ENCODE measurements around the gene PMEPA1. TPM values are rescaled to one million over a fixed set of nuclear protein-coding genes. Genes with fewer than 3 reads are reported as not detected.

Gene PMEPA1
- total RNA-seq, 1 experiment from 2014 or later: 89.8 TPM

DNA sequence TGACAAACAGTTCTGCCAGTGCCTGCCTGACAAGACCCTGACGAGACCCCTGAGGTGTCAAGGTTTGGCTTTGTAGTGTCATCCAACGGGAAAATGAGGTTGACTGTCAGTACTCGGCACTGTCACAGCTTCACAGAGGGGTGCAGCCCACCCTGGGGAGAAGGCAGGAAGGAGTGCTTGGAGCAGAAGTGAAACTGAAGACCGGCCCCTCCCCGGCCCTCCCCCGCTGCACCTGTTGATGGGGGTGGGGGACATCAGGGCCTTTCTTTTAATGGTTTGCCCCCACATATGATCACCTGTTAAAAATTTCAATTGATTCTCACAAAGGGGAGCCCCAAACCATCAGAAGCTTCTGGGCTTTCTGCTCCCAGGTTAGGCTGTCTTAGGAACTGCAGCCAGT, 6.8 kb downstream of the PMEPA1 start:
- CTCF ChIA-PET: no interaction called here
- Histone ChIP-seq H3K27ac (ENCODE audit: low read length) (peak overlapping the region; percentile 96; the same call in 1 of the 2 replicates), H3K36me3 (ENCODE audit: control insufficient read depth, insufficient read depth, low read length) (no peaks in the 10 kb centered on the region), H3K27me3 (ENCODE audit: control insufficient read depth, insufficient read depth, low read length) (no peaks in the 10 kb centered on the region), H3K4me3 (ENCODE audit: low read depth in 2 of 2, low read length in 2 of 2) (no peak overlapping the region), H3K4me1 (ENCODE audit: control insufficient read depth, insufficient read depth, low read length) (peaks cover 91% of the 10 kb centered on the region), H3K9me3 (ENCODE audit: control insufficient read depth, insufficient read depth, low read depth, low read length) (no peaks in the 10 kb centered on the region)
- BruUV-seq (replicated peaks): no TSS peak
- POLR2A ChIA-PET: no interaction called here
- intact Hi-C loops (cut with micrococcal nuclease; ENCODE audit: unreplicated experiment) (no loop called here), in situ Hi-C loops (cut with HindIII; ENCODE audit: low pct_unique_long_range_greater_than_20kb, low sequenced_read_pairs) (no loop called here)
- DNase-seq (ENCODE audit: low read depth, low spot score): no peak
- no peak for ATAC-seq
- TF ChIP-seq, protein P1, sequence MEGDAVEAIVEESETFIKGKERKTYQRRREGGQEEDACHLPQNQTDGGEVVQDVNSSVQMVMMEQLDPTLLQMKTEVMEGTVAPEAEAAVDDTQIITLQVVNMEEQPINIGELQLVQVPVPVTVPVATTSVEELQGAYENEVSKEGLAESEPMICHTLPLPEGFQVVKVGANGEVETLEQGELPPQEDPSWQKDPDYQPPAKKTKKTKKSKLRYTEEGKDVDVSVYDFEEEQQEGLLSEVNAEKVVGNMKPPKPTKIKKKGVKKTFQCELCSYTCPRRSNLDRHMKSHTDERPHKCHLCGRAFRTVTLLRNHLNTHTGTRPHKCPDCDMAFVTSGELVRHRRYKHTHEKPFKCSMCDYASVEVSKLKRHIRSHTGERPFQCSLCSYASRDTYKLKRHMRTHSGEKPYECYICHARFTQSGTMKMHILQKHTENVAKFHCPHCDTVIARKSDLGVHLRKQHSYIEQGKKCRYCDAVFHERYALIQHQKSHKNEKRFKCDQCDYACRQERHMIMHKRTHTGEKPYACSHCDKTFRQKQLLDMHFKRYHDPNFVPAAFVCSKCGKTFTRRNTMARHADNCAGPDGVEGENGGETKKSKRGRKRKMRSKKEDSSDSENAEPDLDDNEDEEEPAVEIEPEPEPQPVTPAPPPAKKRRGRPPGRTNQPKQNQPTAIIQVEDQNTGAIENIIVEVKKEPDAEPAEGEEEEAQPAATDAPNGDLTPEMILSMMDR (IDR thresholded peaks at IDR 0.05): no peak
- no peak for TF ChIP-seq POLR2AphosphoS5 (IDR thresholded peaks at IDR 0.05; ENCODE audit: low read depth, low read length)
- TF ChIP-seq SIN3A (IDR thresholded peaks at IDR 0.05; ENCODE audit: borderline replicate concordance, insufficient read depth, low read depth, low read length): no peak
- TF ChIP-seq, protein P2, sequence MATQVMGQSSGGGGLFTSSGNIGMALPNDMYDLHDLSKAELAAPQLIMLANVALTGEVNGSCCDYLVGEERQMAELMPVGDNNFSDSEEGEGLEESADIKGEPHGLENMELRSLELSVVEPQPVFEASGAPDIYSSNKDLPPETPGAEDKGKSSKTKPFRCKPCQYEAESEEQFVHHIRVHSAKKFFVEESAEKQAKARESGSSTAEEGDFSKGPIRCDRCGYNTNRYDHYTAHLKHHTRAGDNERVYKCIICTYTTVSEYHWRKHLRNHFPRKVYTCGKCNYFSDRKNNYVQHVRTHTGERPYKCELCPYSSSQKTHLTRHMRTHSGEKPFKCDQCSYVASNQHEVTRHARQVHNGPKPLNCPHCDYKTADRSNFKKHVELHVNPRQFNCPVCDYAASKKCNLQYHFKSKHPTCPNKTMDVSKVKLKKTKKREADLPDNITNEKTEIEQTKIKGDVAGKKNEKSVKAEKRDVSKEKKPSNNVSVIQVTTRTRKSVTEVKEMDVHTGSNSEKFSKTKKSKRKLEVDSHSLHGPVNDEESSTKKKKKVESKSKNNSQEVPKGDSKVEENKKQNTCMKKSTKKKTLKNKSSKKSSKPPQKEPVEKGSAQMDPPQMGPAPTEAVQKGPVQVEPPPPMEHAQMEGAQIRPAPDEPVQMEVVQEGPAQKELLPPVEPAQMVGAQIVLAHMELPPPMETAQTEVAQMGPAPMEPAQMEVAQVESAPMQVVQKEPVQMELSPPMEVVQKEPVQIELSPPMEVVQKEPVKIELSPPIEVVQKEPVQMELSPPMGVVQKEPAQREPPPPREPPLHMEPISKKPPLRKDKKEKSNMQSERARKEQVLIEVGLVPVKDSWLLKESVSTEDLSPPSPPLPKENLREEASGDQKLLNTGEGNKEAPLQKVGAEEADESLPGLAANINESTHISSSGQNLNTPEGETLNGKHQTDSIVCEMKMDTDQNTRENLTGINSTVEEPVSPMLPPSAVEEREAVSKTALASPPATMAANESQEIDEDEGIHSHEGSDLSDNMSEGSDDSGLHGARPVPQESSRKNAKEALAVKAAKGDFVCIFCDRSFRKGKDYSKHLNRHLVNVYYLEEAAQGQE (IDR thresholded peaks at IDR 0.05; ENCODE audit: insufficient read depth in 1 of 2, low read depth in 2 of 2, low read length in 1 of 2): no peak
- TF ChIP-seq TCF7L2 (IDR thresholded peaks at IDR 0.05; ENCODE audit: low read depth, low read length): no peak

DNA sequence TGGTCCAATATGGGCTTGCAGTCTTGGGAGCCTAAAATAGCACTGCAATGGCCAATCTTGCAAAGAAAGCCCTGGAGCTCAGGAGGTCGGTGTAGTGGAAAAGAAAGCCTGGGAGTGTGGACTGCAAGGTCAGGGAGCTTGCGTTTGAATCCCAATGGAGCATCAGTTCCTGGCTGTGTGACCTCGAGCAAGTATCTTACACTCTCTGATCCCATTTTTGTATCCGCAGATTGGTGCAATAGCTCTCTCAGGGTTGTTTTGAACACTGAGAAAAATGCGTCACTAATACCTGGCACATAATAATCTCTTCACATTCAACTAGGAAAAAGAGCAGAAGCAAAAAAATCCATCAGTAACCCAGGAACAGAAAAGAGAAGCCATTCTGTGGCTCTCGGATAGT, 7.3 kb downstream of the PMEPA1 start:
- POLR2A ChIA-PET: interaction anchor here (0.6 kb wide), 1 partner anchor 944 kb away, joined by 4 read pairs; no protein-coding TSS in a partner anchor

More for the DNA sequence above, 7.3 kb downstream of the PMEPA1 start:
- Histone ChIP-seq H3K27me3 (ENCODE audit: control insufficient read depth, insufficient read depth, low read length) (no peaks in the 10 kb centered on the region), H3K9me3 (ENCODE audit: control insufficient read depth, insufficient read depth, low read depth, low read length) (no peaks in the 10 kb centered on the region), H3K4me3 (ENCODE audit: low read depth in 2 of 2, low read length in 2 of 2) (no peak overlapping the region), H3K4me1 (ENCODE audit: control insufficient read depth, insufficient read depth, low read length) (peaks cover 92% of the 10 kb centered on the region), H3K27ac (ENCODE audit: low read length) (peak overlapping the region; percentile 96; the same call in 1 of the 2 replicates), H3K36me3 (ENCODE audit: control insufficient read depth, insufficient read depth, low read length) (no peaks in the 10 kb centered on the region)
- no peak for DNase-seq (ENCODE audit: low read depth, low spot score)
- intact Hi-C loops (cut with micrococcal nuclease; ENCODE audit: unreplicated experiment): no loop called here
- CTCF ChIA-PET: no interaction called here
- no peak for ATAC-seq
- in situ Hi-C loops (cut with HindIII; ENCODE audit: low pct_unique_long_range_greater_than_20kb, low sequenced_read_pairs): no loop called here
- BruUV-seq (replicated peaks): no TSS peak
- TF ChIP-seq SIN3A (IDR thresholded peaks at IDR 0.05; ENCODE audit: borderline replicate concordance, insufficient read depth, low read depth, low read length) (no peak), POLR2AphosphoS5 (IDR thresholded peaks at IDR 0.05; ENCODE audit: low read depth, low read length) (no peak), TCF7L2 (IDR thresholded peaks at IDR 0.05; ENCODE audit: low read depth, low read length) (no peak)
- TF ChIP-seq, protein P2 (IDR thresholded peaks at IDR 0.05; ENCODE audit: insufficient read depth in 1 of 2, low read depth in 2 of 2, low read length in 1 of 2): no peak
- TF ChIP-seq, protein P1 (IDR thresholded peaks at IDR 0.05): no peak
